HuH-7.5 (cell line): Measurements from ENCODE around the gene RAPGEF3.

Experiments
- DNase-seq: peaks from one replicate; pipeline ENCODE4 v3.0.0; 2011; ENCODE audit warnings: low spot score

The RAPGEF3 gene

GRCh38 chr12:47789712-47790489 is 31.2 kb upstream of the RAPGEF3 start:
- no peak for DNase-seq

- no peak for DNase-seq
These were observed 30.5 kb upstream of the RAPGEF3 start for GRCh38 chr12:47789141-47789540.

- no peak for DNase-seq
These were observed 29.1 kb upstream of the RAPGEF3 start for GRCh38 chr12:47787596-47788319.

GRCh38 chr12:47786662-47787280 is 28.1 kb upstream of the RAPGEF3 start:
- no peak for DNase-seq

DNA sequence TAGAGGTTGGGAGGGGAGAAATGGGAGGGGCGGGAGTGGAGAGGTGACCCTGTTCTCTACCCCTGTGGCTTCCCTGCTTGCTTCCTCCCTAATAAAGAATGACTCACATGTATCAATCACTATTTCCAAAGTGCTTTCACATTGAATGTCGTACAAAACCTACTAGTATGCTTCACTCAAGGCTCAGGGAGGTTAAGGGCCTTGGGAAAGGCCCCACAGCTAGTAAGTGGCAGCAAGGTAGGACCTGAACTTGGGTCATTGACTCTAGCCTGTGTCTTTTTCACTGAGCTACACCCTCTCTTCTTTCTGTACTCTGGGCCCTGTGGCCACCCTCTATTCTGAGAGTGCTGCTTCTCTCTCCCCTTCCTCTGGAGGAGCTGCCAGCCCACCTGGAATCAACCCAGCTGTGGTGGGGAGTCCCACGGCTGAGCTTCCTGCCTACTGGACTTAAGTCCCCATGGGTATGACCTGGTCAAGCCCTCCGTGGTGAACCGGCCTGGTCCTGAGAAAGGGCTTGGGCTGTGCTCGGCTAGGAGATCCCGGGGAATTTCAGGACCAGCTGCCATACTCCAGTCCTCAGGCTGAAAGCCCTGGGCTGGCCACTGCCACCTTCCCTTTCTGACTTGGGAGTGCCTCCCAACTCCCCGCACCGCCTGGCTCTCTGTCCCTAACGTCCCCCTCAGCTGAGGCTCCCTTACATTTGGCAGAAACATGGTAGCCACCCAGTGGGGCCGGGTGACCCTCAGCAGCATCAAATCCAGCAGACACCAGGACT is 27.4 kb upstream of the RAPGEF3 start:
- no peak for DNase-seq

GRCh38 chr12:47785036-47785886 is 26.6 kb upstream of the RAPGEF3 start:
- DNase-seq, result no peak

- no peak for DNase-seq
These were observed 25.4 kb upstream of the RAPGEF3 start for GRCh38 chr12:47783821-47784819.

DNA sequence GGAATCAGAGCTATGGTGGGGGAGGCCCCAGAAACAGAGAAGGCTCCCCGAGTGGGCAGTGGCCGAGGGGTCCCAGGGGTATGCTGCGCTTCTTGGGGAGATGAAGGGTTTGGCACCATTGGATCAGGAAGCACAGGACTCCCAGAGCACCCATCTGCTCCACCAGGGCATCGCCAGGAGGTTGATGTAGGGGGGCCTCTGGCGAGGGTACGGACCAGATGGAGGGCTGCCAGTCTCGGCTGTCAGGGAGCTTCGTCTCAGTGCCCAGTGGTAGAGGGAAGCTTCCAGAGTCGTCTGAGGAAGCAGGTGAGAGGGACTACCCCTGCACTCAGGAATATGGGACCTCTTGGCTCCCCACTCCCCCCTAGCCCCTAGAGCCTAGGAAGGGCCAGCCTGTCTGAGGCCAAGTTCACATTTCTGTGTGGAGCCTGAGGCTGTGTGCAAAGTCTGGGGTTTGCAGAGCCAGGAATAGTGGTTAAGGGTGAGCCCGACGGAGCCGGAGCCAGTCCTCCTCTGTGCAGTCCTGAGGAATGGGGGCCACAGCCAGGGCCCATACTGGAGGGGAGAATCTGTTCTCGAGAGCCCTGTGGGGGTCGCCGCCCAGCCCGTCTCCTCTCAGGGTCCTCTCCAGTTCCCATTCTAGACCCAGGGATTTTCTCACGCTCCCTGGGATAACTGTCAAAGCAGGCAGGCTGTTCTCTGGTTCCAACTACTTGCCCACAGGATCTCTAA is 24.5 kb upstream of the RAPGEF3 start:
- no peak for DNase-seq

DNA sequence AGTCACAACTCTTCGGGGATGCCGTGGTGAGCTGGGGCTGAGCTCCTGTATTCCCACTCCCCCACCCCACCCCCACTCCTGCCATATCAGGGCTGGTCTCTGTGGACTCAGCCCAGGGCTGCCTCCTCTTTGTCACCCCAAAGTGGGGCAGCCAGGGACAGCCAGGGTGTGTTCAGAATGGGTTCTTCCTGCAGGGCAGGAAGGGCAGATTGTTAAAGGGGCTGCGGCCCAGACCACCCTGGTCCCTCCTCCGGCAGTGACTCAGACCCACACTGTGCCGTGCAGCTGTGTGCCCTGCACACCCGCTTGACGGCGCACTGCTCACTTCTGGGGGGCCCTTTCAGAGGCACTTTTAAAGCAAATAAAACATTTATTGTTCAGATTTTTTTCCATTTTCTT is 23.7 kb upstream of the RAPGEF3 start:
- no peak for DNase-seq

DNA sequence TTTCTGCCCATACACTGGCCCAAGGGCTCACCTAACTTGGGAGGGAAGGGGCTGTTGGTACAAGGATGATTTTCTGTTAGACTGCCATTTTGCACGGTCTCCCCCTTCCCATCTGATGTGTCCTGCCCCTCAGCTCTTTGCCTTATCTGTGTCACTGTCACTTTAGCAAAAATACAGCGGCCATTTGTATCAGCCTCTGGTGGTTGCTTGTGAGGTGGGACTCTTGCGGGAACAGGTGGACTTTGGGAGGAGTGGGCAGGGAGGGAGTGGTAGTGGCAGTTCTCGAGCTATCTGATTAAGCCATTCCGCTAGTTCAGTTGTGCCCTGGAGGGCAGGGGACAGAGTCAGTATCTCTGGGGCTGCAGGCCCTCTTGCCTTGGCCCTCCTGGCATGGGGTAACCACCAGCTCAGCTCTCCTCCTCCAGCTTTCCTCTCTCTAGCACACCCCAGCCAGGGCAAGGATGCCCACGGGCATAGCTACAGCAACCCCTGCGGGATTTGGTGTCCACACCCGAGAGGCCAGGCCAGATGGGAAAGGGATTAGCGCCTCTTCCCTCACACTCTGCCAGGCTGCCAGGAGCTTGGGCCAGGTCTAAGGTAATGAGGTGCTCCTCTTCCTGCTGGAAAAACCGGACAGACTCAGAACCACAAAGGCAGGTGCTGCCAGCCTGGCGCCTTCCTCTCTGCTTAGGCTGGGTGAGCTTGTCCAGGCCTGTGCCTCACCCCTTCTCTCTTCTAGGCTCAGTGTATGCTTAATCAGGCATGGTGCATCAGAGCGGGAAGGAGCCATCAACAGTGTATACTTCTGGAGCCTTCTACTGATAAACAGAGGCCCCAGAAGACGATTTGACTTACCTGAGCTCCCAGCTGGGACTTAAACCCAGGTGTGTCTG is 23.0 kb upstream of the RAPGEF3 start:
- DNase-seq, result no peak

DNA sequence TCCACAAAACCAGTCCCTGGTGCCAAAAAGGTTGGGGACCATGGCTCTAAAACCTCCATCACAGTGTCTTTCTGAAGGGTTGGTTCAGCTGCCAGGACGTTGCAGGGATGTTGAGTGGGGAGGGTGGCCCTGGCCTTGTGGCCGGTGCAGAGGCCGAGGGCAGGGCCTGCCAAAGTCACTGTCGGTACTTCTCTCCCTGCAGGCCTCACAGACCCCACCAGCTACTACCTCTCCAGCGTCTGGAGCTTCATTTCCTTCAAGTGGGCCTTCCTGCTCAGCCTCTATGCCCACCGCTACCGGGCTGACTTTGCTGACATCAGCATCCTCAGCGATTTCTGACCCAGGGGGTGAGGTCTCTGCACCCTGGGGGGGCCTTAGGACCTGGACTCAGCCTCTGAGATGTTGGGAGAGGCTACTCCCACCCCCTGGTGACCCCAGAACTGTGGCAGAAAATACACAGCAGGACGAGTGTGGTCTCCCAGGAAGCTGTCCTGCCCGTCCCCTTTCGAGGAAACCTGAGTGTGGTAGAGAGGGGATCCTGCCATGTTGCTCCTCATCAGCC is 21.3 kb upstream of the RAPGEF3 start:
- no peak for DNase-seq

DNA sequence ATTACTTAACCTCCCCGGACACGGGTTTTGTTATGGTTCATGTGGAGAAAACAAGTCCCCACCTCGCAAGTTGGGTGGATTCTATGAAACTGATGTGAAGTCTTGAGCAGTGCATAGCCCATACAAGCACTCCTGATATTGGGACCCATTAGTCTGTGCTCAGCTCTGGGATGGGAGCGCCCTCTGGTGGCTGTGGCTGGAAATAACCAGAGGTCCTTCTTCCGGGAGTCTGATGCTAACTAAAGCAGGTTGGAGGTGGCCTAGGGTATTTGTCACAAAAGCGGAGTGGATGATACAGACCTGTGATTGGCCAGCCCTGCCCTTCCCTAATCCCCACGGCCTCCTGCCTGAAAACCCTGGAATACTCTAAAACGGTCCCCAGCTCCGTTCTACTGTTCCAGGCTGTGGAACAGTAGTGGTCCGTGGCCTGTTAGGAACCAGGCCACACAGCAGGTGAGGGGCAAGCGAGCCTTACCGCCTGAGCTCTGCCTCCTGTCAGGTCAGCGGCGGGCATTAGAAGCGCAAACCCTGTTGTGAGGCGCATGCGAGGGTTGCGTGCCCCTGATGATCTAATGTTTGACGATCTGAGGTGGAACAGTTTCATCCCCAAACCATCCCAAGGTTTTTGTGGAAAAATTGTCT is 20.7 kb upstream of the RAPGEF3 start:
- DNase-seq, result peak; percentile 94

DNA sequence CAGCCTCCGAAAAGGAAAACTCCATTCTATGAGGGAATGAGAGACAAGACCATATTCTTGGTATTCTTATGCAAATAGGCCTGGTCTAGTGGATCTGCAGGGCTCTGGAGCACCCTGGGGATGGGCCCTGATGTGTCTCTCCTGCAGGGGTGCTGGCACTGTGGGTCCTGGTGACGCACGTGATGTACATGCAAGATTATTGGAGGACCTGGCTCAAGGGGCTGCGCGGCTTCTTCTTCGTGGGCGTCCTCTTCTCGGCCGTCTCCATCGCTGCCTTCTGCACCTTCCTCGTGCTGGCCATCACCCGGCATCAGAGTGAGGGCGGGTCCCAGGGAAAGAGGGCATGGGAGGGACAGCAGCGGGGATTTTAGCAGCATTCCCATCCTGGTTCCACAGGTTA is 20.2 kb upstream of the RAPGEF3 start:
- DNase-seq, result no peak

DNA sequence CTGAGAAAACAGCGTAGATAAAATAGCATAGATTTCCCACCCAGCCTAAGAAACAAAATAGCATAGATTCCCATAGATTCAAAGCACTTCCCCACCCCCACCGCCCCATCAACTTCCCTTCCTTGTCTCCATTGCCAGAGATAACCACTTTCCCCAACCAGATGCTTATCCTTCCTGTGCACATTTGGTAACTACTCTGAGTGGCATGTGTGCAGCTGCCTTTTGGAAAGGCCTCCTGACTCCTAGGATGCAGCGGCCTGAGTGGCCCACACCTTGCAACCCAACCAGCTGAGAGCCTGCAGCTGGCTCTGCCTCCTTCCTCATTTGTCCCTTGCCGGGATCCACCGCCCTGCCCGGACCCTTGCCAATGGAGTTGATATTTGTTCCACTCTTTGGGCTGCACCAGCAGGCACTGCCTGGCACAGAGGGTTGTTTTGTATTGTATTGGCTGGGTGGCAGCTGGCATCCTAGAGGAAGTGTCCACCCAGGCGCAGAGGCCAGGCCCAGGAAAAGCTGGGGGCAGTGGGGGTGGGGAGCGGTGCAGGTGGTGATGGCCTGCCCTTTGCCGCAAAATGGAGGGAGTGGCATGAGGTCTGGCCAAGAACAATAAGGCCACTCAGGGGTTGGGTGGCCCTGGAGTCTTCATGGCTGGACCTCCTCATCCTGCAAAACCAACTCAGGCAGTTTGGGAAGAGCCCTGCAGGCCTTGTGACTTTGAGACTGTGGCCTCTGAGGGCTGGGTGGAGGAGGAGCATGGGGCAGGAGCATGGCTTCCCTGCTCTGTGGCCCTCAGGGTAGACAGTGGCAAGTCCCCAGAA is 19.3 kb upstream of the RAPGEF3 start:
- DNase-seq, result no peak

DNA sequence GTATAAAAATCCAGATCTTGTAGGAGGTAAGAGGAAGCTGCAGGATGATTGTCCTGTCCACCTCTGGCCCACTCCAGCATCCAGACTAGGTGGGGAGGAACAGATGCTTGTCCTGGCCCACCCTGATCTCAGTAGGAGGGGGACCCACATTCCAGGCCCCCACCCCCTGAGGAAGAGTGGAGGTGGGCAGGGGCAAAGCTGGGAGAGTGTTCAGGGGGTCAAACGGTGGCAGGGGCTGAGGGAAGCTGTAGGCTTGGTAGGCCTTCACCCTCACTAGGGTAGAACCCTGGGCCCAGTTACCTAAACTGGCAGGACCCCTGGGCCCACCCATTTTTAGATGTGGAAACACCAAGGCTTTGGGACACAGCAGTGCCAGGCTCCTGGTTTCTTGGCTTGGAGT is 18.5 kb upstream of the RAPGEF3 start:
- DNase-seq, result no peak

- DNase-seq, result no peak
These were observed 17.9 kb upstream of the RAPGEF3 start for GRCh38 chr12:47776471-47777143.
